22Rv1 (cell line): ENCODE data around the gene CARD11.

ENCODE experiments used
- CTCF ChIP-seq: fragments of 450-650 bp; IDR thresholded peaks from 2 replicates; pipeline ENCODE4 v1.5.1; 2017; ENCODE audit warnings: mild to moderate bottlenecking
- ZFX ChIP-seq: fragments of 450-650 bp; IDR thresholded peaks from 2 replicates; pipeline ENCODE4 v1.6.1; 2017; ENCODE audit warnings: antibody characterized with exemption, borderline replicate concordance

DNA sequence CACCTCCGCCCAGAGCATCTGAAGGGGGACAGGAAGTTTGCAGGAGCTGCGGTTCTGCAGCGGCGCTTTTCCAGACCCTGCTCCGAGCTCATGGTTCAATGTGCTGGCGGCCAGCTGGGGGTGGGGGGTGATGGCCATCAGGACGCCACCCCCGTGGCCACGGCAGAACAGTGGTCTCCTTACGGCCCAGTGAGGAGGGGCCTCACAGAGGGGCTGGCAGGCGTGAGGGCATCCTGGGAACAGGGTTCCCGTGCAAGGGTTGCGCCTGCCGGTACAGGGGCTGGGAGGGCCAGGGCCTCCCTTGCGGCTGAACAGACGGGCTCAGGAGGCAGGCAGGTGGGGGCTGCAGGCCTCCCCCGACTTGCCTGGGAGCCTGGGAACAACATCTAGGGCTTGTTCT, 160.6 kb downstream of the CARD11 start:
- TF ChIP-seq CTCF (no peak), ZFX (no peak)
